ENCODE results near the gene STX5.
A peak's percentile ranks its signal among the peaks of the same experiment; 100 is the strongest.
"Not testable (repeated sequence)": the region's sequence is repeated elsewhere in the genome, so short reads cannot be mapped to it uniquely, and the experiment has no call there.

STX5 gene

DNA sequence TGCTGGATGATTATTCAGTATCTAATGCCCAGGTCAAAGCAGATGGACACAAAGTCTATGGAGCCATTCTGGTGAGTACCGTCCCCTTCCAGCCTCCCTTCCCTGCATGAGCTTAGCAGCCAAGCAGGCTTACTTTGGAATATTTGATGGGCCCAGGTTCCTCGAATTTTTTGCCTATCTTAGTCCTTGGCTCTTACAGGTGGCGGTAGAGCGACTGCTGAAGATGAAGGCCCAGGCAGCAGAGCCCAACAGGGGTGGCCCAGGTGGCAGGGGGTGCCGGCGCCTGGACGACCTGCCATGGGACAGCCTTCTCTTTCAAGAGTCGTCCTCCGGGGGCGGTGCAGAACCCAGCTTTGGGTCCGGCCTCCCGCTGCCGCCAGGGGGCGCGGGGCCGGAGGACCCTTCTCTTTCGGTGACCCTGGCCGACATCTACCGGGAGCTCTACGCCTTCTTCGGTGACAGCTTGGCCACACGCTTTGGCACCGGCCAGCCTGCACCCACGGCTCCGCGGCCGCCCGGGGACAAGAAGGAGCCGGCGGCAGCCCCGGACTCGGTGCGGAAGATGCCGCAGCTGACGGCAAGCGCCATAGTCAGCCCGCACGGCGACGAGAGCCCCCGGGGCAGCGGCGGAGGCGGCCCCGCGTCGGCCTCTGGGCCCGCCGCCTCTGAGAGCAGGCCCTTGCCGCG, 45.4 kb downstream of the STX5 start:
- peak; percentile 66 for DNase-seq (ENCODE audit: low spot score)
- FAIRE-seq: no peak

DNA sequence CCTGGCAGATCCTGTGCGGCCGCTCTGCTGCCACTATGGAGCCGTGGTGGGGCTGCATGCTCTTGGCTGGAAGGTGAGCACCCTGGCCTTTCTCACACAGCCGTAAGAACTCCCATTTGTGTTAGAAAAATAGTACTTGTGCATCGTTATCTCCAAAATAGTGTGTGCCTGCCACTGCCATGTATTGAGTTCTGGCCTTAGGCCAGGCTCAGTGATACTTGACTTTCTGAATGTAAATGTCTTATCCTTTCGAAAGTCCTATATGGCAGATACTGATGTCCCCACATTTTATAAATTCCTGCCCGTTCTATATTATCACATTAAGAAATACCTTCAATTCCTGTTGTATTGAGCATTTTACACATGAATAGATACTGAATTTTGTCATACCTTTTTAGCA, 49.1 kb downstream of the STX5 start:
- FAIRE-seq (no peak), DNase-seq (ENCODE audit: low spot score) (no peak)

DNA sequence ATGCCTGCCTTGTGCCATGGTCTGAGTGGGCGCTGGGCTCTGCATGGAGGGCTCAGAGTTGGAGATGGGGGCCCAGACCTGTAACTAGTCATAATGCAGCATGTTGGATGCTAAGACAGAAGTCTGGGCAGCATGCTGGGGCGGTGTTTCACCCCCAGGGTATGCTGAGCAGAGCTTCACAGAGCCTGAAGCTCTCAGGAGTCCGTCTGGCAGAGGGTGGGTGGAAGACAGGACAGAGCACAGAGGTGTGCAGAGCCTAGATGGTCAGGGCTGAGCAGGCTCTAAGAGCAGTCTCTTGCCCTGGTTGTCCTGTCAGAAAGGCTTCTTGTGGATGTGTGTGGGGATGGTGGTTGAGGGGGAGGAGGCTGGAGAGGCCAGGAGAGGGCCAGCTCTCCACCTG, 53.4 kb downstream of the STX5 start:
- DNase-seq (ENCODE audit: low spot score) (no peak), FAIRE-seq (no peak)

DNA sequence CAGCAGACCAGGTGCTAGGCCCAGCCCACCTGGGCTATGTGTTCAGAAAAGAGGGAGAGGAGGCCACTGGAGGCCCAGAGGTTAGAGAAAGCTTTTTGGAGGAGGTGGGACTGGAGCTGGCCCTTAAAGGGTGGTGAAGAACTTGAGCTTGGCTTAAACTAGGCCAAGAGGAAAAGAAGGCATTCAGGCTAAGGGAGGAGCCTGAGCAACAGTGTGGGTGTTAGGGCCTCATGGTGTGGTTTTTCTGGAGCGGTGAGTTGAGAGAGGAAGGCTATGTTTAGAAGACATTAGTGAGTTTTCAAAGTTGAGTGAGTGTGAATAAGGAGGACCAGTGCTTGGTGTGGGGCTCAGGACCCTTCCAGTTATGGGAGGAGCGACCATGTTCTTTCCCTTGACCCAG, 54.5 kb downstream of the STX5 start:
- FAIRE-seq (no peak), DNase-seq (ENCODE audit: low spot score) (no peak)

DNA sequence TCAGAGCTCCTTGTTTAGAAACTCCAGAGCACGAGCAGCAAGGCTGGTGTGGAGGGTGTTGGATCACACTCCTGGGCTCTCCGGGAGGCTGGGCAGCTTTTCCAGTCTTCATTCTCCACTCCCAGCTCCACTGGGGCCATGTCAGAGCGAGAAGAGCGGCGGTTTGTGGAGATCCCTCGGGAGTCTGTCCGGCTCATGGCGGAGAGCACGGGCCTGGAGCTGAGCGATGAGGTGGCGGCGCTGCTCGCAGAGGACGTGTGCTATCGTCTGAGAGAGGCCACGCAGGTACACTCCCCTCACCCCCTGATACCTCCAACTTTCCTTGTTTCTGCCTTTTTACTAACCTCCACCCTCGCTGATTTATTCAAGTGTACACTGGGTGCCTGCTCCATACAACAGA, 56.2 kb downstream of the STX5 start:
- no peak for FAIRE-seq
- no peak for DNase-seq (ENCODE audit: low spot score)

DNA sequence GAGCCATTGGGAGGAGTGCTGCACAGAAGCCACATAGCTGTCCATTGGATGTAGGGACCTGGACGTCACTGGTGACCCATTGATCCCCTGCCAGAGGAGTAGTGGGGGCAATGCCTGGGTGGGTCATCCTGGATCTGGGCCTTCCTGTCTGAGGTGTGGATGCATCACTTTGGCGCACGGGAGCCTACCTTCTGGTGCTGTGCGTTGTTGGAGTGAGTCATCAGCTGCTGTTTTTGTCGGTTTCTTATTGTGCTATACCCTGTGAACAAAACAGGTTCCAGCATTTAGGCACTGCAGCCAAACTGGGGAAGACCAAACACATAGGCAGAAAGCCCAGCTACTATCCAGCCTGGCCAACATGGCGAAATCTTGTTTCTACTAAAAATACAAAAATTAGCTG, 57.4 kb downstream of the STX5 start:
- no peak for FAIRE-seq

DNA sequence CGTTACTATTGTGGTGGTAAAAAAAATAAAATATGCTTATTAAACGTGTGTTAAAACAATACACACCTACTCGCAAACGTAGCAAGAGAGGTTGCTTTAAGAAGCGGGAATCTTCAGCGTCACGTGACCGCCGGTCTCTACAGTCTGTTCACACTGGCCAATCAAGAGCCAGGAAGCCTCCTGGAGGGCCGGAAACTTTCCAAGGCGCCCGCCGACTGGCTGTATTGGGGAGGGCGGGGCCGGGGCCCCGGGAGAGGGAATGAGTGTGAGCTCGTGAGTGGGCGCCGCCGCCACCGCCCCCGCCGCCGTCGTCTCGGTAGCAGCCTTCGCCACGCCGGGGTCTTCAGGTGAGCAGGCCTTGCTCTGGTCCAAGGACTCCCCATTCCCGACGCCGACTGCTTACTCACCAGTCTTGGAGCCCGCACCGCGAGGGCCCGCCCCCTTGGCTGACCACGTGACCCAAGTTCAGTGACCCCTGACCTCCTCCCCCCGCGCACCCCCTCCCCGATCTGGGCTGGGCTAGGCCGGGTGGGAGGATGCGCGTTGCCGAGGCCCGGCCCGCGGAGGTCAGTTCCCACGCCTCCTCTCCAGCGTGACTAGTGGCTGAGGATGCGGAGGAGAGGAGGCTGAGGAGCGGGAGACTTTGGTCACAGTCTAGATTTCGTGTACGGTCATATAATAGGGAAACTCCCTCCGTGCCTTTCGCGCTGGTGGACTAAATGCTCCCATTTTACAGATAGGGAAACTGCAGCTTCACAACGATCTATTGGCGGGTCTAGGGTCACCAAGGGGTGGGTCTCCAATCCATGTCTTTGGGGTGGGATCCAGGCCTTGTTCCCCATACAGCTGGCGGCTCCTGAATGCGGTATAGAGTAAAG, 60.5 kb downstream of the STX5 start, which contains the start of gene TAF6L:
Gene TAF6L, plus strand, starts transcription at position 253 of the 878 bp plus-strand sequence. CDS start 4,388 bp downstream, outside the sequence.
- DNase-seq (ENCODE audit: low spot score): peak; percentile 87
- FAIRE-seq: peak; percentile 24

More for the DNA sequence above, 57.4 kb downstream of the STX5 start:
- no peak for DNase-seq (ENCODE audit: low spot score)

DNA sequence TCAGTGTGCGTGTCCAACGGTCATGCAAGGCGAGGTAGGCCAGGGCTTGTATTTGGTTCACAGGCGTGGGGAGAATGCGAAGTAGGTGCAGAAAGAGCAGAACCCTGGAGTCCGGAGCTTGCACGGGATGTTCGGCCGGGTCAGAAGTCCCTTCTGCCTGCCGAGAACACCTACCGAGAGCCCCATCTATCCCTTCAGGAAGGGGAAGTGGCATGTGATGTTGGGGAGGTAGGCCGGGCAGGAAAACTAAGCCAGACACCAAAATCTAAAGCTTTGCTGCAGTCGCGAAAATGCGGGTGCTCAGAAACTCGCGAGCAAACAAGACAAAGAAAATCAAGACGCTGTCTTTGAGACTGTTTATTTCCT, 61.1 kb downstream of the STX5 start:
- no peak for DNase-seq (ENCODE audit: low spot score)
- FAIRE-seq: no peak

DNA sequence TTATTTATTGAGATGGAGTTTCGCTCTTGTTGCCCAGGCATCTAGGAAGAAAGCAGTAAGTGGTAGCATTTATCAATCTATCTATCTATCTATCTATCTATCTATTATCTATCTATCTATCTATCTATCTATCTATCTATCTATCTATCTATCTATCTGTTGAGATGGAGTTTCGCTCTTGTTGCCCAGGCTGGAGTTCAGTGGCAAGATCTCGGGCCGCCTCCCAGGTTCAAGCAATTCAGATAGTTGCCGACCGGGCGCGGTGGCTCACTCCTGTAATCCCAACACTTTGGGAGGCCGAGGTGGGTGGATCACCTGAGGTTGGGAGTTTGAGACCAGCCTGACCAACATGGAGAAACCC, 71.0 kb downstream of the STX5 start:
- DNase-seq (ENCODE audit: low spot score); FAIRE-seq: not testable (repeated sequence)

DNA sequence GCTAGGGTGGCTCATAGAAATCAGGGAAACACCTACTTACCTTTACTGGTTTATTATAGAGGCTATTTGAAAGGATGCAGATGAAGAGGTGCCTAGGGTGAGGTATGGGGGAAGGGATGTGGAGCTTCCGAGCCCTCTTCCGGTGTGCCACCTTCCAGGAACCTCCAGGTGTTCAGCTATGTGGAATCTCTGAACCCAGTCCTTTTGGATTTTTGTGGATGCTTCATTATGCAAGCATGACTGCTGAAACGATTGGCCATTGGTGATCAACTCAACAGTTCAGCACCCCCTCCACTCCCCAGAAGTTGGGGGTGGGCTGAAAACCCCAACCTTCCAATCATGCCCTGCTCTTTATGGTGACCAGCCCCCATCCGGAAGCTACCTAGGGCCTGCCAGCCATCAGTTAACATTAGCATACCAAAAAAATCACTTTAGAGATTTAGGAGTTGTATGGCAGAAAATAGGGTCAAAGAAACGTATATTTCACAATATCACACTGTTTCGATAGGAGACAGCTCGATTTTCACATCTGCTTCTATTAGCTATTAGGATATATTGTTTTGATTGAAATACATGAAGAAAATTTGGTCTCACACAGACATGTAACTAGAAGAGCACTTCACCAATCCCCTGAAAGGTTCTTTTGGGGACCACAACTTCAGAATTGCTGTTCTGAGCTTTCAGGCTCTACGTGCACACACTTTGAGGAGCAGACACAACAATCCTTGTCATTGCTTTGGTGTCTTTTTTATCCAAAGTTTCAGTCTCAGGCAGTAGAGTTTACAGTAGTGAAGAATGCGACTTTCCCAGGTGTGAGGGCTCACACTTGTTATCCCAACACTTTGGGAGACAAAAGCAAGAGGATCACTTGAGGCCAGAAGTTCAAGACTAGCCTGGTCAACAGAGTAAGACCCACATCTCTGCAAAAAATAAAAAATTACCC, 73.7 kb downstream of the STX5 start:
- no peak for FAIRE-seq
- DNase-seq (ENCODE audit: low spot score): no peak

All from RCC 7860 (cell line).